Measurements from ENCODE around the gene TEX44. TPM values are rescaled to one million over a fixed set of nuclear protein-coding genes. Genes with fewer than 3 reads are reported as not detected.

TEX44 gene
- total and polyA plus RNA-seq, 9 of the 15 experiments (the other 6 are each of a cell fraction or from before 2014, with no cell fraction given), result not detected

DNA sequence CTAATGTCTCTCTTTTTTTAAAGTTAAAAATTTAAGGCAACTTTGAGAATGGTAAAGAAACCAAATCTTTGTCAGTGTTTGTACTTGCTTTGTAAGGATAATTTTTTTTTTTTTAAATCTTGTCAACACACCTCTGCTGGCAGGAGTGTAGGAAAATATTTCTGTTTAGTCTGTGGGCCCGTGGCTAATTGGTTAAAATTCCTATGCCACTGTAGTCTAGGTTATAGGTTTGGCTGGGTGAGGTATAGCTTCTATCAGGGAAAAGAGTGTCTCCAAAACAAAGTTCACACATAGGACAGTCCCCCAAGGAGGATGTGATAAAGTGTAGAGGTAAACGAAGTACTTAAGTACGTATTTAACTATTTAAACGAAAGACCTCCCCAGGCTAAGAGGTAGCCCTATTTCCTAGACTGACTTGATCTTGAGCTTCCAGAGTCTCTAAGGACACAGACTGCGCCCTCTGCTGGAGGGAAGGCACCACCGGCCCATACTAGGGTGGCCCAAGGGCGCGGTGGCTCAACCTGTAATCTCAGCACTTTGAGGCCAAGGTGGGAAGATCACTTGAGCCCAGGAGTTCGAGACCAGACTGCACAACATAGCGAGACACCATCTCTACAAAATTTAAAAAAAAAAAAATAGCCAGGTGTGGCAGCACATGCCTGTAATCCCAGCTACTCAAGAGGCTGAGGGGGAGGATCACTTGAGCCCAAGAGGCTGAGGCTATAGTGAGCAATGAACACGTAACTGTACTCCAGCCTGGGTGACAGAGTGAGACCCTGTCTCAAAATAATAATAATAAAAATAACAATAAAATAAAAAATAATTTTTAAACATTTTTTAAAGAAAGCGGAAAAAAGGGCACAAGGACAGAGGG, 8.9 kb downstream of the TEX44 start (continued):
- TF ChIP-seq, protein P1, sequence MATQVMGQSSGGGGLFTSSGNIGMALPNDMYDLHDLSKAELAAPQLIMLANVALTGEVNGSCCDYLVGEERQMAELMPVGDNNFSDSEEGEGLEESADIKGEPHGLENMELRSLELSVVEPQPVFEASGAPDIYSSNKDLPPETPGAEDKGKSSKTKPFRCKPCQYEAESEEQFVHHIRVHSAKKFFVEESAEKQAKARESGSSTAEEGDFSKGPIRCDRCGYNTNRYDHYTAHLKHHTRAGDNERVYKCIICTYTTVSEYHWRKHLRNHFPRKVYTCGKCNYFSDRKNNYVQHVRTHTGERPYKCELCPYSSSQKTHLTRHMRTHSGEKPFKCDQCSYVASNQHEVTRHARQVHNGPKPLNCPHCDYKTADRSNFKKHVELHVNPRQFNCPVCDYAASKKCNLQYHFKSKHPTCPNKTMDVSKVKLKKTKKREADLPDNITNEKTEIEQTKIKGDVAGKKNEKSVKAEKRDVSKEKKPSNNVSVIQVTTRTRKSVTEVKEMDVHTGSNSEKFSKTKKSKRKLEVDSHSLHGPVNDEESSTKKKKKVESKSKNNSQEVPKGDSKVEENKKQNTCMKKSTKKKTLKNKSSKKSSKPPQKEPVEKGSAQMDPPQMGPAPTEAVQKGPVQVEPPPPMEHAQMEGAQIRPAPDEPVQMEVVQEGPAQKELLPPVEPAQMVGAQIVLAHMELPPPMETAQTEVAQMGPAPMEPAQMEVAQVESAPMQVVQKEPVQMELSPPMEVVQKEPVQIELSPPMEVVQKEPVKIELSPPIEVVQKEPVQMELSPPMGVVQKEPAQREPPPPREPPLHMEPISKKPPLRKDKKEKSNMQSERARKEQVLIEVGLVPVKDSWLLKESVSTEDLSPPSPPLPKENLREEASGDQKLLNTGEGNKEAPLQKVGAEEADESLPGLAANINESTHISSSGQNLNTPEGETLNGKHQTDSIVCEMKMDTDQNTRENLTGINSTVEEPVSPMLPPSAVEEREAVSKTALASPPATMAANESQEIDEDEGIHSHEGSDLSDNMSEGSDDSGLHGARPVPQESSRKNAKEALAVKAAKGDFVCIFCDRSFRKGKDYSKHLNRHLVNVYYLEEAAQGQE (IDR thresholded peaks at IDR 0.05; ENCODE audit: borderline replicate concordance), result peak; percentile 48; the same call in 1 of the 2 replicates
- TF ChIP-seq, protein P1 (CRISPR knock-in tag; IDR thresholded peaks at IDR 0.05; ENCODE audit: low read depth), result no peak
- TF ChIP-seq, protein P2, sequence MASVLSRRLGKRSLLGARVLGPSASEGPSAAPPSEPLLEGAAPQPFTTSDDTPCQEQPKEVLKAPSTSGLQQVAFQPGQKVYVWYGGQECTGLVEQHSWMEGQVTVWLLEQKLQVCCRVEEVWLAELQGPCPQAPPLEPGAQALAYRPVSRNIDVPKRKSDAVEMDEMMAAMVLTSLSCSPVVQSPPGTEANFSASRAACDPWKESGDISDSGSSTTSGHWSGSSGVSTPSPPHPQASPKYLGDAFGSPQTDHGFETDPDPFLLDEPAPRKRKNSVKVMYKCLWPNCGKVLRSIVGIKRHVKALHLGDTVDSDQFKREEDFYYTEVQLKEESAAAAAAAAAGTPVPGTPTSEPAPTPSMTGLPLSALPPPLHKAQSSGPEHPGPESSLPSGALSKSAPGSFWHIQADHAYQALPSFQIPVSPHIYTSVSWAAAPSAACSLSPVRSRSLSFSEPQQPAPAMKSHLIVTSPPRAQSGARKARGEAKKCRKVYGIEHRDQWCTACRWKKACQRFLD (CRISPR knock-in tag; IDR thresholded peaks at IDR 0.05), result no peak
- TF ChIP-seq FOXJ3 (CRISPR knock-in tag; IDR thresholded peaks at IDR 0.05) (no peak), KHSRP (IDR thresholded peaks at IDR 0.05) (no peak), SETDB1 (IDR thresholded peaks at IDR 0.05; ENCODE audit: low read length) (no peak), SMC3 (conservative IDR thresholded peaks at IDR 0.05; ENCODE audit: insufficient read depth, low read depth, low read length) (peak; percentile 37; the same call in 1 of the 2 replicates), CXXC5 (CRISPR knock-in tag; IDR thresholded peaks at IDR 0.05) (no peak)
- TF ChIP-seq, protein P3, sequence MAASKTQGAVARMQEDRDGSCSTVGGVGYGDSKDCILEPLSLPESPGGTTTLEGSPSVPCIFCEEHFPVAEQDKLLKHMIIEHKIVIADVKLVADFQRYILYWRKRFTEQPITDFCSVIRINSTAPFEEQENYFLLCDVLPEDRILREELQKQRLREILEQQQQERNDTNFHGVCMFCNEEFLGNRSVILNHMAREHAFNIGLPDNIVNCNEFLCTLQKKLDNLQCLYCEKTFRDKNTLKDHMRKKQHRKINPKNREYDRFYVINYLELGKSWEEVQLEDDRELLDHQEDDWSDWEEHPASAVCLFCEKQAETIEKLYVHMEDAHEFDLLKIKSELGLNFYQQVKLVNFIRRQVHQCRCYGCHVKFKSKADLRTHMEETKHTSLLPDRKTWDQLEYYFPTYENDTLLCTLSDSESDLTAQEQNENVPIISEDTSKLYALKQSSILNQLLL (CRISPR knock-in tag; IDR thresholded peaks at IDR 0.05; ENCODE audit: borderline replicate concordance), result no peak
- TF ChIP-seq, protein P4, sequence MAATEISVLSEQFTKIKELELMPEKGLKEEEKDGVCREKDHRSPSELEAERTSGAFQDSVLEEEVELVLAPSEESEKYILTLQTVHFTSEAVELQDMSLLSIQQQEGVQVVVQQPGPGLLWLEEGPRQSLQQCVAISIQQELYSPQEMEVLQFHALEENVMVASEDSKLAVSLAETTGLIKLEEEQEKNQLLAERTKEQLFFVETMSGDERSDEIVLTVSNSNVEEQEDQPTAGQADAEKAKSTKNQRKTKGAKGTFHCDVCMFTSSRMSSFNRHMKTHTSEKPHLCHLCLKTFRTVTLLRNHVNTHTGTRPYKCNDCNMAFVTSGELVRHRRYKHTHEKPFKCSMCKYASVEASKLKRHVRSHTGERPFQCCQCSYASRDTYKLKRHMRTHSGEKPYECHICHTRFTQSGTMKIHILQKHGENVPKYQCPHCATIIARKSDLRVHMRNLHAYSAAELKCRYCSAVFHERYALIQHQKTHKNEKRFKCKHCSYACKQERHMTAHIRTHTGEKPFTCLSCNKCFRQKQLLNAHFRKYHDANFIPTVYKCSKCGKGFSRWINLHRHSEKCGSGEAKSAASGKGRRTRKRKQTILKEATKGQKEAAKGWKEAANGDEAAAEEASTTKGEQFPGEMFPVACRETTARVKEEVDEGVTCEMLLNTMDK (IDR thresholded peaks at IDR 0.05; ENCODE audit: borderline replicate concordance, insufficient read depth, low read depth, low read length, poor library complexity, severe bottlenecking), result peak; percentile 43
